ENCODE results near the gene CPEB4. TPM values are rescaled to one million over a fixed set of nuclear protein-coding genes. Genes with fewer than 3 reads are reported as not detected.

Gene CPEB4
- total and polyA plus RNA-seq, 10 of the 15 experiments (the other 5 are each of a cell fraction or from before 2014, with no cell fraction given): 6.9 to 33.1 (median 20.4) TPM

- TF ChIP-seq E4F1 (IDR thresholded peaks at IDR 0.05; ENCODE audit: borderline replicate concordance, partially characterized antibody) (peak; percentile 56), MTA2 (IDR thresholded peaks at IDR 0.05; ENCODE audit: low read depth) (peak; percentile 48; the same call in 1 of the 2 replicates), WRNIP1 (IDR thresholded peaks at IDR 0.05; ENCODE audit: borderline replicate concordance, low read depth, low read length) (no peak), SMC3 (IDR thresholded peaks at IDR 0.05; ENCODE audit: borderline replicate concordance, low read length) (no peak), PBX3 (IDR thresholded peaks at IDR 0.05; ENCODE audit: insufficient replicate concordance, low read depth, low read length) (peak; percentile 71), RUNX3 (IDR thresholded peaks at IDR 0.05; ENCODE audit: low read length) (peak; percentile 35; the same call in 1 of the 2 replicates), BRCA1 (IDR thresholded peaks at IDR 0.05; ENCODE audit: low read depth, low read length) (no peak), TBL1XR1 (IDR thresholded peaks at IDR 0.05; ENCODE audit: low read depth, low read length) (0 out of 2 replicates have a peak, but pooled peaks have one; percentile 9), SPI1 (IDR thresholded peaks at IDR 0.05; ENCODE audit: borderline replicate concordance, insufficient read depth, low read depth, low read length) (0 out of 2 replicates have a peak, but pooled peaks have one; percentile 30), POLR2AphosphoS2 (IDR thresholded peaks at IDR 0.05; ENCODE audit: low read depth, low read length) (peak; percentile 92; the same call in 1 of the 2 replicates), FOS (IDR thresholded peaks at IDR 0.05; ENCODE audit: borderline replicate concordance, extremely low read depth, insufficient read length) (no peak), GATAD2B (conservative IDR thresholded peaks at IDR 0.05; ENCODE audit: low read depth) (0 out of 2 replicates have a peak, but pooled peaks have one; percentile 46)
- TF ChIP-seq, protein P1, sequence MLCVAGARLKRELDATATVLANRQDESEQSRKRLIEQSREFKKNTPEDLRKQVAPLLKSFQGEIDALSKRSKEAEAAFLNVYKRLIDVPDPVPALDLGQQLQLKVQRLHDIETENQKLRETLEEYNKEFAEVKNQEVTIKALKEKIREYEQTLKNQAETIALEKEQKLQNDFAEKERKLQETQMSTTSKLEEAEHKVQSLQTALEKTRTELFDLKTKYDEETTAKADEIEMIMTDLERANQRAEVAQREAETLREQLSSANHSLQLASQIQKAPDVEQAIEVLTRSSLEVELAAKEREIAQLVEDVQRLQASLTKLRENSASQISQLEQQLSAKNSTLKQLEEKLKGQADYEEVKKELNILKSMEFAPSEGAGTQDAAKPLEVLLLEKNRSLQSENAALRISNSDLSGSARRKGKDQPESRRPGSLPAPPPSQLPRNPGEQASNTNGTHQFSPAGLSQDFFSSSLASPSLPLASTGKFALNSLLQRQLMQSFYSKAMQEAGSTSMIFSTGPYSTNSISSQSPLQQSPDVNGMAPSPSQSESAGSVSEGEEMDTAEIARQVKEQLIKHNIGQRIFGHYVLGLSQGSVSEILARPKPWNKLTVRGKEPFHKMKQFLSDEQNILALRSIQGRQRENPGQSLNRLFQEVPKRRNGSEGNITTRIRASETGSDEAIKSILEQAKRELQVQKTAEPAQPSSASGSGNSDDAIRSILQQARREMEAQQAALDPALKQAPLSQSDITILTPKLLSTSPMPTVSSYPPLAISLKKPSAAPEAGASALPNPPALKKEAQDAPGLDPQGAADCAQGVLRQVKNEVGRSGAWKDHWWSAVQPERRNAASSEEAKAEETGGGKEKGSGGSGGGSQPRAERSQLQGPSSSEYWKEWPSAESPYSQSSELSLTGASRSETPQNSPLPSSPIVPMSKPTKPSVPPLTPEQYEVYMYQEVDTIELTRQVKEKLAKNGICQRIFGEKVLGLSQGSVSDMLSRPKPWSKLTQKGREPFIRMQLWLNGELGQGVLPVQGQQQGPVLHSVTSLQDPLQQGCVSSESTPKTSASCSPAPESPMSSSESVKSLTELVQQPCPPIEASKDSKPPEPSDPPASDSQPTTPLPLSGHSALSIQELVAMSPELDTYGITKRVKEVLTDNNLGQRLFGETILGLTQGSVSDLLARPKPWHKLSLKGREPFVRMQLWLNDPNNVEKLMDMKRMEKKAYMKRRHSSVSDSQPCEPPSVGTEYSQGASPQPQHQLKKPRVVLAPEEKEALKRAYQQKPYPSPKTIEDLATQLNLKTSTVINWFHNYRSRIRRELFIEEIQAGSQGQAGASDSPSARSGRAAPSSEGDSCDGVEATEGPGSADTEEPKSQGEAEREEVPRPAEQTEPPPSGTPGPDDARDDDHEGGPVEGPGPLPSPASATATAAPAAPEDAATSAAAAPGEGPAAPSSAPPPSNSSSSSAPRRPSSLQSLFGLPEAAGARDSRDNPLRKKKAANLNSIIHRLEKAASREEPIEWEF (IDR thresholded peaks at IDR 0.05; ENCODE audit: insufficient replicate concordance, low read depth, low read length): peak; percentile 81
- TF ChIP-seq, protein P2, sequence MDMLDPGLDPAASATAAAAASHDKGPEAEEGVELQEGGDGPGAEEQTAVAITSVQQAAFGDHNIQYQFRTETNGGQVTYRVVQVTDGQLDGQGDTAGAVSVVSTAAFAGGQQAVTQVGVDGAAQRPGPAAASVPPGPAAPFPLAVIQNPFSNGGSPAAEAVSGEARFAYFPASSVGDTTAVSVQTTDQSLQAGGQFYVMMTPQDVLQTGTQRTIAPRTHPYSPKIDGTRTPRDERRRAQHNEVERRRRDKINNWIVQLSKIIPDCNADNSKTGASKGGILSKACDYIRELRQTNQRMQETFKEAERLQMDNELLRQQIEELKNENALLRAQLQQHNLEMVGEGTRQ (IDR thresholded peaks at IDR 0.05; ENCODE audit: borderline replicate concordance, low read depth, low read length): peak; percentile 82
These were observed at the start of gene CPEB4 (continued) for GRCh38 chr5:173887610-173888472.
